Measurements from ENCODE around the gene RPP14. TPM values are rescaled to one million over a fixed set of nuclear protein-coding genes. Genes with fewer than 3 reads are reported as not detected.

The RPP14 gene
- total and polyA plus RNA-seq, 2 donors (not counting 3 experiments of a cell fraction or from before 2014, with no cell fraction given), result 11.9 to 18.1 TPM

DNA sequence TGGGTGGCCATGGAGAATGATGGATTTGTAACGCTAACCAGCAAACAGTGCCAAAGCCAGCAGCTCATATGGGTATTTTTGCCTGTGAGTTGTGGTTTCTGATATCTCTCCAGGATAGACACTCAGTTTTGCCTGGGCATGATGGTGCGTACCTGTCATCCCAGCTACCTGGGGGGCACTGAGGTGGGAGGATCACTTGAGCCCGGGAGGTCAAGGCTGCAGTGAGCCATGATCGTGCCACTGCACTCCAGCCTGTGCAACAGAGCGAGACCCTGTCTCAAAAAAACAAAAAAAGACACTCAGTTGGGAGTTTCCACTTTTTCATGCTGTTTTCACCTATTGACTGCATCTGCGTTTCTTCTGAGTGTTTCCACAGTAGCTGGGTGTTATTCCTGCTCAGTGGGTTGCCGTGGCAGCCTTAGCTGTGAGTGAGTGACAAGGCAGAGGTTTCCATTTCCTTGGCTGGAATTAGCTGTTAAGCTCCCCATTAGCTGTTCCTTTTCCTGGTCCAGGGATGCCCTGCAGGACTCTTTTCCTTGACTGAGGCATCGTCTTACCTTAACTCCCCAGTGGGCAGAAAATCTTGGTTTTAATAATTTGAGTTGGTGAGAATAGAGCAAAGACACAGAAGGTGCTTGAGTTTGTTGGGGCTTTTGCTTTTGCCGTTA is 14.2 kb upstream of the RPP14 start:
- TF ChIP-seq FOS (IDR thresholded peaks at IDR 0.05; ENCODE audit: borderline replicate concordance, insufficient read depth, low read length) (no peak), POLR2AphosphoS5 (IDR thresholded peaks at IDR 0.05; ENCODE audit: insufficient read depth, low read depth, low read length) (no peak), MYC (IDR thresholded peaks at IDR 0.05; ENCODE audit: low read depth, low read length) (no peak), JUN (IDR thresholded peaks at IDR 0.05; ENCODE audit: borderline replicate concordance, insufficient read depth, insufficient read length, low read depth) (no peak), GATA2 (IDR thresholded peaks at IDR 0.05; ENCODE audit: insufficient read depth, insufficient read length, low read depth, low read length) (no peak), POLR2A (IDR thresholded peaks at IDR 0.05; ENCODE audit: low read depth, low read length) (no peak), EZH2 (IDR thresholded peaks at IDR 0.05; ENCODE audit: borderline replicate concordance, low read depth, low read length, severe bottlenecking) (no peak)
- TF ChIP-seq, protein P1, sequence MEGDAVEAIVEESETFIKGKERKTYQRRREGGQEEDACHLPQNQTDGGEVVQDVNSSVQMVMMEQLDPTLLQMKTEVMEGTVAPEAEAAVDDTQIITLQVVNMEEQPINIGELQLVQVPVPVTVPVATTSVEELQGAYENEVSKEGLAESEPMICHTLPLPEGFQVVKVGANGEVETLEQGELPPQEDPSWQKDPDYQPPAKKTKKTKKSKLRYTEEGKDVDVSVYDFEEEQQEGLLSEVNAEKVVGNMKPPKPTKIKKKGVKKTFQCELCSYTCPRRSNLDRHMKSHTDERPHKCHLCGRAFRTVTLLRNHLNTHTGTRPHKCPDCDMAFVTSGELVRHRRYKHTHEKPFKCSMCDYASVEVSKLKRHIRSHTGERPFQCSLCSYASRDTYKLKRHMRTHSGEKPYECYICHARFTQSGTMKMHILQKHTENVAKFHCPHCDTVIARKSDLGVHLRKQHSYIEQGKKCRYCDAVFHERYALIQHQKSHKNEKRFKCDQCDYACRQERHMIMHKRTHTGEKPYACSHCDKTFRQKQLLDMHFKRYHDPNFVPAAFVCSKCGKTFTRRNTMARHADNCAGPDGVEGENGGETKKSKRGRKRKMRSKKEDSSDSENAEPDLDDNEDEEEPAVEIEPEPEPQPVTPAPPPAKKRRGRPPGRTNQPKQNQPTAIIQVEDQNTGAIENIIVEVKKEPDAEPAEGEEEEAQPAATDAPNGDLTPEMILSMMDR (IDR thresholded peaks at IDR 0.05; ENCODE audit: extremely low read depth in 1 of 2, insufficient read depth in 1 of 2, low read depth in 1 of 2, low read length in 2 of 2), result no peak
- TF ChIP-seq, protein P2, sequence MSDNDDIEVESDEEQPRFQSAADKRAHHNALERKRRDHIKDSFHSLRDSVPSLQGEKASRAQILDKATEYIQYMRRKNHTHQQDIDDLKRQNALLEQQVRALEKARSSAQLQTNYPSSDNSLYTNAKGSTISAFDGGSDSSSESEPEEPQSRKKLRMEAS (IDR thresholded peaks at IDR 0.05; ENCODE audit: insufficient read depth, insufficient read length), result no peak
- H3K79me2 ChIP-seq (ENCODE audit: control insufficient read depth, insufficient read depth, low read length), result no peaks in the 10 kb centered on the region
- H3K4me1 ChIP-seq (ENCODE audit: control insufficient read depth, extremely low read depth, insufficient read depth, low read length), result no peaks in the 10 kb centered on the region
- POLR2A ChIA-PET, result no interaction called here
- FAIRE-seq (no peak), DNase-seq (ENCODE audit: low read depth, low spot score) (peak; percentile 28)
- no peaks in the 10 kb centered on the region for H3K36me3 ChIP-seq (ENCODE audit: control insufficient read depth in 2 of 2, extremely low read depth in 1 of 2, insufficient read depth in 2 of 2, low read length in 2 of 2)
- H3K9ac ChIP-seq (replicated peaks; ENCODE audit: extremely low read depth, insufficient read depth, low read length), result no peak overlapping the region
- no peak overlapping the region for H2AFZ ChIP-seq (ENCODE audit: low read depth, low read length)
- dilution Hi-C loops (cut with MboI; ENCODE audit: extremely low pct_ligation_motif_present, low sequenced_read_pairs) (no loop called here), intact Hi-C loops (cut with micrococcal nuclease) (no loop called here)
- no TSS peak for BruUV-seq (replicated peaks)
- no peak overlapping the region for H3K4me3 ChIP-seq (replicated peaks in 1 of 3; ENCODE audit: insufficient read depth in 1 of 3, low read depth in 1 of 3, low read length in 3 of 3)
- H3K4me2 ChIP-seq (ENCODE audit: insufficient read depth, low read length), result no peak overlapping the region
- no peaks in the 10 kb centered on the region for H3K27me3 ChIP-seq (ENCODE audit: control insufficient read depth in 2 of 2, insufficient read depth in 2 of 2, low read length in 2 of 2)
- no peaks in the 10 kb centered on the region for H3K9me3 ChIP-seq (replicated peaks; ENCODE audit: control insufficient read depth, insufficient read depth, low read length)
- no peaks in the 10 kb centered on the region for H3K9me1 ChIP-seq (replicated peaks; ENCODE audit: control insufficient read depth, extremely low read depth, insufficient read depth, low read length)
- CTCF ChIA-PET, result interaction anchor here (0.9 to 4.9 kb wide), 4 partner anchors 14 to 114 kb away, joined by 4 to 28 read pairs (median 15); partner anchors contain the start of genes HTD2 and RPP14
- H3K27ac ChIP-seq (ENCODE audit: insufficient read depth, low read depth, low read length), result no peak overlapping the region
- no peaks in the 10 kb centered on the region for H4K20me1 ChIP-seq (replicated peaks; ENCODE audit: control insufficient read depth, extremely low read depth, insufficient read depth, low read length)

Measured in endothelial cell of umbilical vein (primary cell).